22Rv1 (cell line): ENCODE data around the gene HEPH.

Experiments used
- ZFX ChIP-seq: fragments of 450-650 bp; IDR thresholded peaks from 2 replicates; pipeline ENCODE4 v1.6.1; 2017; ENCODE audit warnings: antibody characterized with exemption, borderline replicate concordance
- TF ChIP-seq, protein P1 (sequence below): fragments of 450-650 bp; IDR thresholded peaks from 2 replicates; pipeline ENCODE4 v1.5.1; 2017; ENCODE audit warnings: mild to moderate bottlenecking

DNA sequence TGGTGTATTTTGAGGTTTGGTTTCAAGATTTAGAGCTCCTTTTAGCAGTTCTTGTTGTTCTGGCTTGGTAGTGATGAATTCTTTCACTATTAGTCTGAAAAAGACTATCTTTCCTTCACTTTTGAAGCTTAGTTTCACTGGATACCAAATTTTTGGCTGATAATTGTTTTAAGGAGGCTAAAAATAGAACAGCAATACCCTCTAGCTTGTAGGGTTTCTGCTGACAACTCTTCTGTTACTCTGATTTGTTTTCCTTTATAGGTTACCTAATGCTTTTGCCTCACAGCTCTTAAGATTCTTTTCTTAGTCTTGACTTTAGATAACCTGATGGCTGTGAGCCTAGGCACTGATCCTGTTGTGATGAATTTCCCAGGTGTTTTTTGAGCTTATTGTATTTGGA, 33.6 kb upstream of the HEPH start:
- TF ChIP-seq, protein P1, sequence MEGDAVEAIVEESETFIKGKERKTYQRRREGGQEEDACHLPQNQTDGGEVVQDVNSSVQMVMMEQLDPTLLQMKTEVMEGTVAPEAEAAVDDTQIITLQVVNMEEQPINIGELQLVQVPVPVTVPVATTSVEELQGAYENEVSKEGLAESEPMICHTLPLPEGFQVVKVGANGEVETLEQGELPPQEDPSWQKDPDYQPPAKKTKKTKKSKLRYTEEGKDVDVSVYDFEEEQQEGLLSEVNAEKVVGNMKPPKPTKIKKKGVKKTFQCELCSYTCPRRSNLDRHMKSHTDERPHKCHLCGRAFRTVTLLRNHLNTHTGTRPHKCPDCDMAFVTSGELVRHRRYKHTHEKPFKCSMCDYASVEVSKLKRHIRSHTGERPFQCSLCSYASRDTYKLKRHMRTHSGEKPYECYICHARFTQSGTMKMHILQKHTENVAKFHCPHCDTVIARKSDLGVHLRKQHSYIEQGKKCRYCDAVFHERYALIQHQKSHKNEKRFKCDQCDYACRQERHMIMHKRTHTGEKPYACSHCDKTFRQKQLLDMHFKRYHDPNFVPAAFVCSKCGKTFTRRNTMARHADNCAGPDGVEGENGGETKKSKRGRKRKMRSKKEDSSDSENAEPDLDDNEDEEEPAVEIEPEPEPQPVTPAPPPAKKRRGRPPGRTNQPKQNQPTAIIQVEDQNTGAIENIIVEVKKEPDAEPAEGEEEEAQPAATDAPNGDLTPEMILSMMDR, result no peak
- TF ChIP-seq ZFX, result no peak
